ENCODE results near the gene ANKRD44. TPM values are rescaled to one million over a fixed set of nuclear protein-coding genes. Genes with fewer than 3 reads are reported as not detected.
"Not testable (repeated sequence)": the region's sequence is repeated elsewhere in the genome, so short reads cannot be mapped to it uniquely, and the experiment has no call there.

ANKRD44 gene
- polyA plus RNA-seq, 1 experiment, result 14.7 TPM

- H3K27ac ChIP-seq (ENCODE audit: low read depth, low read length), result no peak overlapping the region
- no peak for TF ChIP-seq CTCF (IDR thresholded peaks at IDR 0.05; ENCODE audit: low read depth, low read length)
- H3K9me3 ChIP-seq (ENCODE audit: control insufficient read depth, insufficient read depth, low read length), result no peaks in the 10 kb centered on the region
- no peaks in the 10 kb centered on the region for H3K27me3 ChIP-seq (ENCODE audit: control insufficient read depth, insufficient read depth, low read length)
- POLR2A ChIA-PET, result interaction anchor here (0.6 kb wide), 1 partner anchor 259 kb away, joined by 3 read pairs; no protein-coding TSS in a partner anchor
- H3K4me3 ChIP-seq (ENCODE audit: low read depth, low read length), result no peak overlapping the region
- CTCF ChIA-PET, result interaction anchor here (0.8 to 1.5 kb wide), 2 partner anchors 15 to 41 kb away, joined by 4 read pairs; no protein-coding TSS in a partner anchor
- no peak for DNase-seq (ENCODE audit: low read depth, low spot score)
Observed at GRCh38 chr2:197072533-197072932, 238.0 kb downstream of the ANKRD44 start.

- ChIA-PET CTCF (interaction anchor here (1.5 kb wide), 1 partner anchor 14 kb away, joined by 4 read pairs; no protein-coding TSS in a partner anchor), POLR2A (no interaction called here)
- DNase-seq (ENCODE audit: low read depth, low spot score), result no peak
- Histone ChIP-seq H3K4me3 (ENCODE audit: low read depth, low read length) (no peak overlapping the region), H3K27ac (ENCODE audit: low read depth, low read length) (no peak overlapping the region), H3K27me3 (ENCODE audit: control insufficient read depth, insufficient read depth, low read length) (no peaks in the 10 kb centered on the region), H3K9me3 (ENCODE audit: control insufficient read depth, insufficient read depth, low read length) (no peaks in the 10 kb centered on the region)
- TF ChIP-seq CTCF (IDR thresholded peaks at IDR 0.05; ENCODE audit: low read depth, low read length), result no peak
Observed at GRCh38 chr2:197071790-197072436, 238.7 kb downstream of the ANKRD44 start.

GRCh38 chr2:197071213-197071612 is 239.4 kb downstream of the ANKRD44 start:
- no peak for TF ChIP-seq CTCF (IDR thresholded peaks at IDR 0.05; ENCODE audit: low read depth, low read length)
- POLR2A ChIA-PET, result no interaction called here
- Histone ChIP-seq H3K4me3 (ENCODE audit: low read depth, low read length) (no peak overlapping the region), H3K27me3 (ENCODE audit: control insufficient read depth, insufficient read depth, low read length) (no peaks in the 10 kb centered on the region), H3K9me3 (ENCODE audit: control insufficient read depth, insufficient read depth, low read length) (no peaks in the 10 kb centered on the region), H3K27ac (ENCODE audit: low read depth, low read length) (no peak overlapping the region)
- CTCF ChIA-PET, result interaction anchor here (1.0 kb wide), 1 partner anchor 42 kb away, joined by 3 read pairs; no protein-coding TSS in a partner anchor
- no peak for DNase-seq (ENCODE audit: low read depth, low spot score)

- Histone ChIP-seq H3K9me3 (ENCODE audit: control insufficient read depth, insufficient read depth, low read length) (no peaks in the 10 kb centered on the region), H3K27me3 (ENCODE audit: control insufficient read depth, insufficient read depth, low read length) (no peaks in the 10 kb centered on the region), H3K4me3 (ENCODE audit: low read depth, low read length) (no peak overlapping the region), H3K27ac (ENCODE audit: low read depth, low read length) (no peak overlapping the region)
- CTCF ChIA-PET, result interaction anchor here (1.0 kb wide), 1 partner anchor 43 kb away, joined by 3 read pairs; no protein-coding TSS in a partner anchor
- DNase-seq (ENCODE audit: low read depth, low spot score), result no peak
- TF ChIP-seq CTCF (IDR thresholded peaks at IDR 0.05; ENCODE audit: low read depth, low read length), result no peak
- POLR2A ChIA-PET, result no interaction called here
Observed at GRCh38 chr2:197069958-197070357, 240.6 kb downstream of the ANKRD44 start.

GRCh38 chr2:197062574-197062973 is 248.0 kb downstream of the ANKRD44 start:
- CTCF ChIA-PET; POLR2A ChIA-PET; H3K9me3 ChIP-seq (ENCODE audit: control insufficient read depth, insufficient read depth, low read length); H3K27me3 ChIP-seq (ENCODE audit: control insufficient read depth, insufficient read depth, low read length); DNase-seq (ENCODE audit: low read depth, low spot score); H3K27ac ChIP-seq (ENCODE audit: low read depth, low read length); H3K4me3 ChIP-seq (ENCODE audit: low read depth, low read length): not testable (repeated sequence)

Measured in AG04450 (cell line).